ENCODE data around the gene MAP3K4. TPM values are rescaled to one million over a fixed set of nuclear protein-coding genes. Genes with fewer than 3 reads are reported as not detected.

MAP3K4 gene
- total RNA-seq, 4 donors from 2014 or later, result 17.2 to 35.2 (median 23.7) TPM

DNA sequence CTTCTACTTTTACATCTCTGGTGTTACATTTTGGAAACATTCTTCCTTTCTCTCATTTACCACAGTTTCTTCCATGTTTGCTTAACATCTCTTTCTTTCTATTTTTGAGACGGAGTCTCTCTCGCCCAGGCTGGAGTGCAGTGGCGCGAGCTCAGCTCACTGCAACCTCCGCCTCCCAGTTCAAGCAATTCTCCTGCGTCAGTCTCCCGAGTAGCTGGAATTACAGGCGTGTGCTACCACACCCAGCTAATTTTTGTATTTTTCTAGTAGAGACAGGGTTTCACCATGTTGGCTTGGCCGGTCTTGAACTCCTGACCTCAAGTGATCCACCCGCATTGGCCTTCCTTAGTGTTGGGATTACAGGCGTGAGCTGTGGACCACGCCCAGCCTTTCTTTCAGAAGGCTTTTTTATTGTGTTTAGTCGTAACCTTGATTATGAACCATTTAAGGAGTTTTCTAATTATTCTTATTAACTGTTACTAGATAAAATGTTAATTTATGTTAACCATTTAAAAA, 27.8 kb downstream of the MAP3K4 start:
- in situ Hi-C loops (cut with MboI; ENCODE audit: low pct_ligation_motif_present in 1 of 4, low pct_unique_long_range_greater_than_20kb in 1 of 4, low sequenced_read_pairs in 3 of 4), result no loop called here
- intact Hi-C loops (cut with DNase I; ENCODE audit: low total_unique reads), result no loop called here

DNA sequence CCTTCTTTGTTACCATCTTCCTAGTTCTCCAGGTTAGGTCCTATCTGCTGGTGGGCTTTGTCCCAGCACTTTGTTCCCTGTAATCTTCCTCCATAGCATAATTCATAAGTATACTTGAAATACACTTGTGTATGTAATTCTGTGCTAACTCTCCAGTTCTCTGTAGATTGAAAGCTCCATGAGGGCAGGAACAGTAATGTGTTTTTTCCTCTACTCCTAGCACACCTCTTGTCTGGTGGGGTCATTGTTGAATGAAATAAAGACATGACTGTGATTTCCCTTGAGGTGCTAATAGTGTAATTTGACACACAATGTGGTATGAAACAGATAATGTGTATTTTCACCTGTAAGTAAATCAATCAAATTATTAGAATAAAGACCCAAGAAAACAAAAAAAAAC, 30.0 kb downstream of the MAP3K4 start:
- no peaks in the 10 kb centered on the region for H3K27me3 ChIP-seq
- peaks cover 0 to 3% (median 0%) of the 10 kb centered on the region in 4 donors for H3K4me1 ChIP-seq
- no peak overlapping the region for H3K27ac ChIP-seq
- no peak overlapping the region for H3K4me3 ChIP-seq
- H3K36me3 ChIP-seq, result peaks cover 0 to 4% (median 0%) of the 10 kb centered on the region in 4 donors
- intact Hi-C loops (cut with DNase I; ENCODE audit: low total_unique reads), result no loop called here
- in situ Hi-C loops (cut with MboI; ENCODE audit: low pct_ligation_motif_present in 1 of 4, low pct_unique_long_range_greater_than_20kb in 1 of 4, low sequenced_read_pairs in 3 of 4), result no loop called here
- DNase-seq, result no peak
- H3K9me3 ChIP-seq, result no peaks in the 10 kb centered on the region
- TF ChIP-seq, protein P1, sequence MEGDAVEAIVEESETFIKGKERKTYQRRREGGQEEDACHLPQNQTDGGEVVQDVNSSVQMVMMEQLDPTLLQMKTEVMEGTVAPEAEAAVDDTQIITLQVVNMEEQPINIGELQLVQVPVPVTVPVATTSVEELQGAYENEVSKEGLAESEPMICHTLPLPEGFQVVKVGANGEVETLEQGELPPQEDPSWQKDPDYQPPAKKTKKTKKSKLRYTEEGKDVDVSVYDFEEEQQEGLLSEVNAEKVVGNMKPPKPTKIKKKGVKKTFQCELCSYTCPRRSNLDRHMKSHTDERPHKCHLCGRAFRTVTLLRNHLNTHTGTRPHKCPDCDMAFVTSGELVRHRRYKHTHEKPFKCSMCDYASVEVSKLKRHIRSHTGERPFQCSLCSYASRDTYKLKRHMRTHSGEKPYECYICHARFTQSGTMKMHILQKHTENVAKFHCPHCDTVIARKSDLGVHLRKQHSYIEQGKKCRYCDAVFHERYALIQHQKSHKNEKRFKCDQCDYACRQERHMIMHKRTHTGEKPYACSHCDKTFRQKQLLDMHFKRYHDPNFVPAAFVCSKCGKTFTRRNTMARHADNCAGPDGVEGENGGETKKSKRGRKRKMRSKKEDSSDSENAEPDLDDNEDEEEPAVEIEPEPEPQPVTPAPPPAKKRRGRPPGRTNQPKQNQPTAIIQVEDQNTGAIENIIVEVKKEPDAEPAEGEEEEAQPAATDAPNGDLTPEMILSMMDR (IDR thresholded peaks at IDR 0.05), result no peak
- TF ChIP-seq EP300 (IDR thresholded peaks at IDR 0.05; ENCODE audit: low read depth) (no peak), POLR2AphosphoS5 (IDR thresholded peaks at IDR 0.05) (no peak)

More for the DNA sequence above, 27.8 kb downstream of the MAP3K4 start:
- WGBS, 2 donors (ENCODE audit: low coverage in 1 of 2), result 78 to 82% methylated on average over 8 to 13 of the region's 13 CpGs
- H3K27ac ChIP-seq, result no peak overlapping the region
- H3K27me3 ChIP-seq, result no peaks in the 10 kb centered on the region
- DNase-seq, result no peak
- TF ChIP-seq EP300 (IDR thresholded peaks at IDR 0.05; ENCODE audit: low read depth), result no peak
- TF ChIP-seq, protein P1 (IDR thresholded peaks at IDR 0.05), result no peak
- TF ChIP-seq POLR2A (IDR thresholded peaks at IDR 0.05), result no peak
- no peak for TF ChIP-seq POLR2AphosphoS5 (IDR thresholded peaks at IDR 0.05)
- H3K4me1 ChIP-seq, result peaks cover 0 to 3% (median 0%) of the 10 kb centered on the region in 4 donors
- H3K9me3 ChIP-seq, result no peaks in the 10 kb centered on the region
- no peak overlapping the region for H3K4me3 ChIP-seq
- H3K36me3 ChIP-seq, result no peaks in the 10 kb centered on the region

DNA sequence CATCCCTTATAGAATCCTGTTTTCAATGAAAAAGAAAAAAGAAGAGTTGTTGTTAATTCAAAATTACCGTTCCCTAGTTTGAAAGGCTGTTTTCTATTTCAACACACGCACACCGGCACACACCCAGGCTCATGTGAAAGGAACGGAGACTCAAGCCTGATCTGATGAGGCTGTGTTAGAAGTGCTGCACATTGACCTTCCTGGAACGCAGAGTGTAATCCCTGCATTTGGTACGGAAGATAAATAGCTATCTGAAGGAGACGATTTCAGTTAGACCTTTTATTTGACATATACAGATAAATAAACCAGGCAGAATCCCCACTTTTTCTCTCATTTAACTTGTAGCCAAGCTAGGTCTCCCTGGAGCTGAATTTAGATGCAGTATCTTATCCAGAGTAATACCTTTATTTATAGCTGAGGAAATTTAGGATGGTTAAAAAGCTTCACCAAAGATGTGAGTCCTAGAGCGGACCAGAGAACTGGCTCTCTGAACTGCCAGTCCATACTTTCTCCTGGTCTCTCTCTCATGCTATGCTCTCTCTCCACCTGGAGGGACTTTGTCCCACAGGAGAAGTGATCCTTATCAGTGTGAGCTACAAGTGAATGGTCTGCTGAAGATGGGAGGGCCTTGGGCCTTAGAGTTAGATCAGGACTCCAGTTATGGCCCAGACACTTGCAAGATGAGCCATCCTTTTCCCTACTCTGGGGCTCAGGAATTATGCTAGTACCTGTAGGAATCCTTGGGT, 30.6 kb downstream of the MAP3K4 start:
- Histone ChIP-seq H3K4me1 (peaks cover 0 to 3% (median 0%) of the 10 kb centered on the region in 4 donors), H3K9me3 (no peaks in the 10 kb centered on the region), H3K27me3 (no peaks in the 10 kb centered on the region), H3K4me3 (no peak overlapping the region), H3K36me3 (peaks cover 0 to 4% (median 0%) of the 10 kb centered on the region in 4 donors), H3K27ac (no peak overlapping the region)
- no peak for DNase-seq
- intact Hi-C loops (cut with DNase I; ENCODE audit: low total_unique reads) (no loop called here), in situ Hi-C loops (cut with MboI; ENCODE audit: low pct_ligation_motif_present in 1 of 4, low pct_unique_long_range_greater_than_20kb in 1 of 4, low sequenced_read_pairs in 3 of 4) (no loop called here)
- TF ChIP-seq, protein P1 (IDR thresholded peaks at IDR 0.05), result no peak
- TF ChIP-seq POLR2A (IDR thresholded peaks at IDR 0.05), result no peak
- 90 to 91% methylated on average over 5 to 8 of the region's 8 CpGs for WGBS, 2 donors (ENCODE audit: low coverage in 1 of 2)

DNA sequence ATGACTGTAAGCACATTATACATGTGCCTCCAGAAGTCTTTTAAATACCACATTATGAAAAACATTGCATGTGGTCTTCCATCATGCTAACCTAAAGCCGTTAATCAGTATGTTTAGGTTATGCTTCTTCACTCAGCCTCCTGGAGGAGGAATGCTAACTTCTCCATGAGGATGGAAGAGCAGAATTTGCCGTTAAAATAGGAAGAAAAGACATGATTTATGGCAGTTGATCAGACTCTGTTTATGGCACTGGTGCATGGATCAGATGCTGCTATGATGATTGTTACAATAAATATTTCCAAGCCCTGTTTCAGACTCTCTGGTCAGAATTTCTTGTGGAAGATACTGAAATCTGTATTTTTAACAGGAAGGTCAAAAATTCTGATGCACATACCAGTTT, 31.7 kb downstream of the MAP3K4 start:
- no peaks in the 10 kb centered on the region for H3K27me3 ChIP-seq

More for the DNA sequence above, 31.7 kb downstream of the MAP3K4 start:
- in situ Hi-C loops (cut with MboI; ENCODE audit: low pct_ligation_motif_present in 1 of 4, low pct_unique_long_range_greater_than_20kb in 1 of 4, low sequenced_read_pairs in 3 of 4) (no loop called here), intact Hi-C loops (cut with DNase I; ENCODE audit: low total_unique reads) (no loop called here)
- peaks cover 0 to 4% (median 0%) of the 10 kb centered on the region in 4 donors for H3K36me3 ChIP-seq
- H3K4me1 ChIP-seq, result peaks cover 0 to 3% (median 0%) of the 10 kb centered on the region in 4 donors
- H3K4me3 ChIP-seq, result no peak overlapping the region
- H3K9me3 ChIP-seq, result no peaks in the 10 kb centered on the region
- DNase-seq, result no peak
- WGBS, 2 donors (ENCODE audit: low coverage in 1 of 2), result 78 to 100% methylated on average over 1 to 2 of the region's 2 CpGs
- H3K27ac ChIP-seq, result no peak overlapping the region
- TF ChIP-seq, protein P1 (IDR thresholded peaks at IDR 0.05), result no peak
- TF ChIP-seq EP300 (IDR thresholded peaks at IDR 0.05; ENCODE audit: low read depth) (no peak), POLR2A (IDR thresholded peaks at IDR 0.05) (no peak), POLR2AphosphoS5 (IDR thresholded peaks at IDR 0.05) (no peak)
